GM12892 (cell line): ENCODE data around the gene ADRM1.

Experiments used
- POLR2AphosphoS5 ChIP-seq: IDR thresholded peaks from 2 replicates; pipeline ENCODE4 v1.6.1; 2011; ENCODE audit warnings: low read depth, low read length, control low read depth
- TAF1 ChIP-seq: IDR thresholded peaks from 2 replicates; pipeline ENCODE4 v1.6.1; 2011; ENCODE audit warnings: low read depth, mild to moderate bottlenecking, control low read depth, low read length, borderline replicate concordance

- TF ChIP-seq TAF1: no peak
- TF ChIP-seq POLR2AphosphoS5: no peak
These were observed 47.4 kb downstream of the ADRM1 start for GRCh38 chr20:62350098-62350628.
